Stimulated activated CD8-positive, alpha-beta memory T cell treated with anti-CD3 and anti-CD28 coated beads, Interleukin-2, amount 100 ng/mL, for 48 hours (primary cell): Measurements from ENCODE around the gene CRELD1.
A peak's percentile ranks its signal among the peaks of the same experiment; 100 is the strongest.
"Not testable (repeated sequence)": the region's sequence is repeated elsewhere in the genome, so short reads cannot be mapped to it uniquely, and the experiment has no call there.

ENCODE experiments used
- DNase-seq, 2 donors: peaks; one replicate each; pipeline ENCODE4 v3.0.0-alpha.2; 2020; ENCODE audit warnings: low read depth in 2 of 2

CRELD1 gene

GRCh38 chr3:9934993-9935392, 1.4 kb downstream of the CRELD1 start:
- DNase-seq, result no peak

GRCh38 chr3:9935966-9936510, 2.4 kb downstream of the CRELD1 start:
- no peak for DNase-seq

DNA sequence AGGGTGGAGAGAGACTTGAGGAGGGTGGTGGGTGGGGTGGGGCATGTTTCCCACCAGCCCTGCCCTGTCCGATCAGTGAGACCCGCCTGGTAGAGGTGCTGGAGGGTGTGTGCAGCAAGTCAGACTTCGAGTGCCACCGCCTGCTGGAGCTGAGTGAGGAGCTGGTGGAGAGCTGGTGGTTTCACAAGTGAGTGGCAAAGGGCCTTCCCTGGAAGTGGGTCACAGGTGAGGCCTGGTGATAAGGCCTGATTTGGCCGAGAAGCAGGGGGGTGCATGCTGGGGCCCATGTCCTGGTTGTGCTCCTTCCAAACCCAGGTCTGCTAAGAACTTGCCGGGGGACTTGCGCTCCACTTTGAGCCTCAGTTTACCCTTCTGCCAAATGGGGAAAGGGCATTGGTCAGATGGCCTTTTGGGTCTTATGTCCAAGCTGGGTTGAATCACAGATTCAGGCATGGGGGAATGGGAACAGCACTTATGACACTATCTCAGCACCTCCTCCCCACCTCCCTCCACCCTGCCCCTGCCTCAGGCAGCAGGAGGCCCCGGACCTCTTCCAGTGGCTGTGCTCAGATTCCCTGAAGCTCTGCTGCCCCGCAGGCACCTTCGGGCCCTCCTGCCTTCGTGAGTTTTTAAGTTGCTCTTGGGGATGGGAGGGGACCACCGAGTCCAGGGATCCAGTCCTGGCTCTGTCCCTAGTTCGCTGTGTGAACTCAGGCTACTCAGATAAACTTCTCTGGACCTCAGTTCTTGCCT, 4.0 kb downstream of the CRELD1 start:
- DNase-seq, result no peak

DNA sequence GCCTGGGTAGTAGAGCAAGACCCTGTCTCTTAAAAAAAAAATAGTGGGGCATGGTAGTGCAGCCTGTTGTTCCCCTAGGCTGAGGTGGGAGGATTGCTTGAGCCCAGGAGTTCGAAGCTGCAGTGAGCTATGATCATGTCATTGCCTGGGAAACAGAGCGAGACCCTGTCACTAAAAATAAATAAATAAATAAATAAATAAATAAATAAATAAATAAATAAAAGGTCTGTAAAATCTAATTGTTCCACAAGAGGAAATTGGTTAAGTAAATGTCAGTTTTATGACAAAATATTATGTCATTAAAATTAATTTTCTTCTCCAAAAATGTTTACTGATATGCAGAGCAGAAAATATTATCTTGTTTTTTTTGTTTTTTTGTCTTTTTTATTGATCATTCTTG, 5.3 kb downstream of the CRELD1 start:
- DNase-seq, result no peak

DNA sequence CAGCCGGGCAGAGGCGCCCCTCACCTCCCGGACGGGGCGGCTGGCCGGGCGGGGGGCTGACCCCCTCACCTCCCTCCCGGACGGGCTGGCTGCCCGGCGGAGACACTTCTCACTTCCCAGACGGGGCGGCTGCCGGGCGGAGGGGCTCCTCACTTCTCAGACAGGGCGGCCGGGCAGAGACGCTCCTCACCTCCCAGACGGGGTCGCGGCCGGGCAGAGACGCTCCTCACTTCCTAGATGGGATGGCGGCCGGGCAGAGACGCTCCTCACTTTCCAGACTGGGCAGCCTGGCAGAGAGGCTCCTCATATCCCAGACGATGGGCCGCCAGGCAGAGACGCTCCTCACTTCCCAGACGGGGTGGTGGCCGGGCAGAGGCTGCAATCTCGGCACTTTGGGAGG, 6.3 kb downstream of the CRELD1 start:
- not testable (repeated sequence) for DNase-seq

DNA sequence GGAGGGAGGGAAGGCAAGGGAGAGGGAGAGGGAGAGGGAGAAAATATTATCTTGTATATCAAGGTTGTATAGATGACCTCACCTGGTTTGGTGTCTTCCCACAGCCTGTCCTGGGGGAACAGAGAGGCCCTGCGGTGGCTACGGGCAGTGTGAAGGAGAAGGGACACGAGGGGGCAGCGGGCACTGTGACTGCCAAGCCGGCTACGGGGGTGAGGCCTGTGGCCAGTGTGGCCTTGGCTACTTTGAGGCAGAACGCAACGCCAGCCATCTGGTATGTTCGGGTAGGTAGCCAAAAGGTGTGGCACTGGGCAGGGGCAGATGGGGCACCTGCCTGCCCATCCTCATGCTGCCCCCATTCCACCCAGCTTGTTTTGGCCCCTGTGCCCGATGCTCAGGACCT, 7.1 kb downstream of the CRELD1 start:
- no peak for DNase-seq

DNA sequence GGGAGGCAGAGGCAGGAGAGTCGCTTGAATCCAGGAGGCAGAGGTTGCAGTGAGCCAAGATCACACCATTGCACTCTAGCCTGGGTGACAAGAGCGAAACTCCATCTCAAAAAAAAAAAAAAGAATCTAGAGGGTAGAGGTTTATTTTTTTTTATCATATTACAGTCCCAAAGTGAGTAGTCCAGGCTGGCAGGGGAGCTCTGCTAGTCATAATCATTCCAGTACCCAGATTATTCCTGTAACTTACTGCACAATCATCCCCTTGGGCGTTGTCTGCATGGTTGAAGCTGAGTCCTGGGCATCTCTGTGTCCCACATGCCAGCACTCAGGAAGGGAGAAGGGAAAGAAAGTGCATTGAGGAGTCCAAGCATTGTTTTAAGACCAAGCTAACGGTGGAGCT, 8.5 kb downstream of the CRELD1 start:
- DNase-seq, result no peak

GRCh38 chr3:9942934-9943690, 9.5 kb downstream of the CRELD1 start:
- no peak for DNase-seq

DNA sequence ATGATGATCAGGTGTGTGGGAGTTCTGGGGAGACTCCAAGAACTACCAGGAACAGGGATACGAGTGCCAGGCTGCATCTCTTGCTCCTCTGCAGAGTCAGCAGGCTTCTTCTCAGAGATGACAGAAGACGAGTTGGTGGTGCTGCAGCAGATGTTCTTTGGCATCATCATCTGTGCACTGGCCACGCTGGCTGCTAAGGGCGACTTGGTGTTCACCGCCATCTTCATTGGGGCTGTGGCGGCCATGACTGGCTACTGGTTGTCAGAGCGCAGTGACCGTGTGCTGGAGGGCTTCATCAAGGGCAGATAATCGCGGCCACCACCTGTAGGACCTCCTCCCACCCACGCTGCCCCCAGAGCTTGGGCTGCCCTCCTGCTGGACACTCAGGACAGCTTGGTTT, 10.6 kb downstream of the CRELD1 start:
- DNase-seq, result no peak

GRCh38 chr3:9945358-9945757, 11.7 kb downstream of the CRELD1 start:
- DNase-seq, result no peak

- DNase-seq, result peak; percentile 68 to 77
Observed at GRCh38 chr3:9946112-9947024, 12.7 kb downstream of the CRELD1 start.

DNA sequence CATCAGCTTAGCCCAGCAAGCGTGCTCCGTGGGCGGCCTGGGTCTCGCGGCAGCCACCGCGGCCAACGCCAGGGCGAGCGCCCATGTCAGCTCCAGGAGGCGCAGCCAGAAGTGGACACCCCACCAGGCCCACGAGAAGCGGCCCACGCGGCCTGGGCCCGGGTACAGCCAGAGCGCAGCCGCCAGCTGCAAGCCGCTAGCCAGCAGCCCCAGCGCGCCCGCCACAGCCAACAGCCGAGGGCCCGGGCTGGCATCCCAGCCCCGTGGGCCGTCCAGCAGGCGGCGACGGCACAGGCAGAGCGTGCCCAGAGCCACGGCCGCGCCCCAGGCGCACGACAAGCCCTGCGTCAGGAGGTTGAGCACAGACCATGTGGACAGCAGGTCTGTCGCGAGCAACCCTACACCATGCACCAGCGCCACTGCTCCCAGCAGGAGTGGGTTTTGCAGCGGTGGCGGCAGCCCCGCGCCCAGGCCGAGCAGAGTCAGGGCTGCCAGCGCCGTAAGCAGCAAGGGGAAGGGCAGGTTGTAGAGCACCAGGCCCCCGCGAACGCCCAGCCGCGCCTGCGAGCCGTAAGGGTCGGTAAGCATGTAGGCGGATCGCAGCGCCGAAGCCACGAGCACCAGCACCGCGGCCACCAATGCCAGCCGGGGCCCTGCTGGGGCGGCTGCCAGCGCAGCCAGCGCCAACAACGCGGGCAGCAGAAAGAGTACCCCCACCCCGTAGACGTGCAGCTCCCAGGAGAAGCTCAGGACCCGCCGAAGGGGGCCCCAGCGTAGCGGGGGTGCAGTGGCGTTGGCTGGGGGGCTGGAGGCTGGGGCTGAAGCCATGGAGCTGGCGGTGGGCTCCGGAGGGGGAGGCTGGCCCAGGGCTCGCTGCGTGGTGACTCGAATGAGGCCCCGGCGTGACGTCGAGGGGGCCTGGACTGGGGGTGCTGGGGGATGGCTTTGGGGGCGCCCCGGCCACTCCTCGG, 13.7 kb downstream of the CRELD1 start:
- no peak for DNase-seq

GRCh38 chr3:9948586-9948985, 15.0 kb downstream of the CRELD1 start:
- DNase-seq, result no peak

DNA sequence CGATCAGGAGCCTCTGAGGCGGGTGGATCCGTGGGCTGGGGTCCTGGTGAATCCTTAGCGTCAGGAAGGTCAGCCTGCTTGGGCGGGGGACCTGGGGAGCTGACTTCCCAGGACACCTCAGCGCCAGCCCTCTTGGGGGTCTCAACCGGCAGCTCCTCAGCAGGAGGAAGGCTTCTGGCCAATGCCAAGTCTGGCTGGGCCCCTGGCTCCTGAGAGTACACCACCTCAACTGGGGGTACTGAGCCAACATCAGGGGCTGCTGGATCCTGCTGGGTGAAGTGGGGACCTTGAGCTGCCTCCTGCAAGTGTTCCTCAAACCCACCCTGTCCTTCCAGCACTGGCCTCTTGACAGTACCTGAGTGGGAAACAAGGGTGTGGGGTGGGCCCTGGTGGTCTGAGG, 15.5 kb downstream of the CRELD1 start:
- DNase-seq, result no peak

DNA sequence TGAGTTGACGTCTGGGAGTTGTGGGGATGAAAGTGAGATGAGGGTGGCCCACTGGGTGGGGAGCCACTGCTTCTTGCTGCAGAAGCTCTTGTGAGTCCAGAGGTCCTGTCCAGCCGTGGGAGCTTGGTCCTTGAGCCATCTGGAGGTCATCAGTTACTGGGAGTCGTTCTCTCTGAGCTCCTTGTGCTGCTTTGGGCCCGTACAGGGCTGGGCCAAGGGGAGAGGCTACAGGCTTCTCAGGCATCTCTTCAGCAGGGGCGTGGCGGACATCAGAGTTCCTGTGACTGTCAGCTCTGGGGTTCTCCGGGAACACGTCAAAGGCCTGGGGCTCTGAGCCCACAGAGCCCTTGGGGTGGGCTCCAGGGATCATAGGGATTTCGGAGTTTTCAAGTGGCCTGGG, 16.0 kb downstream of the CRELD1 start:
- DNase-seq, result no peak

DNA sequence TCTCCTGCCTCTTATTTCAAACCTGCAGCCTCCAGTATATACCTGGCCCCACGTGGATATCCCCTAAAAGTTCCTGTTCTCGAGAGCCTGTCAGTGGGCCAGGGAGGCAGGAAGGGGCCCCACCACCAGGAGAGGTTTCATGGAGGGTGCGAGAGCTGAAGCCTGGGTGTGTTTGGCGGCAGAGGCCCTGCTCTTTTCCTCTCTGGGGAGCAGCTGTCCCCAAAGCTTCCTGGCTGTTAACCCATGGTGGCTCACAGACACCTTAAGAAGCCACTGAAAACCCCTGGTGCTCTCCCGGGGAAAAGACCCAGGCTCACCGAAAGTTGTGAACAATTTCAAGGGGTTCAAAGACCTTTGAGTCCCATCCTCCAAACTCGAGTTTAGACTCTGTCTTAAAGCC, 17.5 kb downstream of the CRELD1 start:
- no peak for DNase-seq

DNA sequence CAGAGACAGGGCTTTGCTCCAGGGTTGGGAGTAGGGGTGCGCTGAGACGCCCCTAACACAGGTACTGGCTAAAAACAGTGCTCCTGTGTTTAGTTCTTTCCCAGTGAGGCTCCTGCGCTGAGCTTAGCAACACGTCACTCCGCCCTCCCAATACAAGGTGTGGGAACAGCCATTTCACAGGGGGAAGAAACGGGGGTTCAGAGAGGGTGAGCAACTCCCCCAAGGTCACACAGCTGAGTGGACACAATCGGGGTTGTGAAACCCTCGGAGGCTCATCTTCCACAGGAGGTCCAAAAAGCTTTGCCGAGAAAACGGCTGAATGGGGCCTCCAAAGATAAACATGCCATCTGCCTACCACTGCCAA, 17.9 kb downstream of the CRELD1 start:
- no peak for DNase-seq

DNA sequence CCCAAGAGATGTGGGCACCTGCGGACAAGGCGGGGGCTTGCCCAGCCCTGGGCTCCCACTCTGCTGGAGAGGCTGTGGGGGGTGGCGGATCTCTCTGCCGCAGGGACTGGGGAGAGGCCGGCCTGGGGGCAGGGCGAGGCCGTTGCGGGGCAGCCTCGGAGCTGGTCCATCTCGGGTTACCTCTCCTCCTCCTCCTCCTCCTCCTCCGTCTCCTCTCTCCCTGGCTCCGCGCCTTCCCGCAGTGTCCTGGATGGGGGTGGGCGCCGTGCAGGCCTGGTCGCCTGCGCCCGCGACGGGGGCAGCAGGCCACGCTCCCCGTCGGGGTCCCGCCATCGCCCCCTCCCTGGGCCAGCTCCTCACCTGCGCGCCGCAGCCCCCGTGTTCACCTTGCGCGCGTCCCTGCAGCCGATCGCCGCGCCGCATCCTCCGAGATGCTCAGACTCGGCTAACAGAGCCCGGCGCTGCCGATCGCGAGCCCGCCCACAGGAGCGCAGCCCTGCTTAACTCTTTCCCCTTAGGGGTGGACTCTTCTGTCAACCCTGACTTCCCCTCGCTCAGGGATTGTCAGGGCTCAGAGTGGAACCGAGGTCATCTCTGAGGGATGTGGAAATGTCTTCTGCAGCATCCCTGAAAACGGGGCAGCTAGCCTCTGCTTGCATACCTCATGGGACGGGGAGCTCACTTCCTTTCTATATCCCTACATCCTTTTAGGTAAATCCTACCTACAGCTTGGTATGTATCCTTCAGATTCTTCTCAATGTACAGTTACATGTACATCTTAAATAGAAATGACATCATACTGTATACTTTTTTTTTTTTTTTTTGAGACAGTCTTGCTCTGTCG, 18.6 kb downstream of the CRELD1 start, which contains the start of gene PRRT3:
Gene PRRT3, minus strand, starts transcription at position 447 of the 844 bp plus-strand sequence. CDS start 2,293 bp downstream, outside the sequence.
- peak; percentile 50 to 60 for DNase-seq

DNA sequence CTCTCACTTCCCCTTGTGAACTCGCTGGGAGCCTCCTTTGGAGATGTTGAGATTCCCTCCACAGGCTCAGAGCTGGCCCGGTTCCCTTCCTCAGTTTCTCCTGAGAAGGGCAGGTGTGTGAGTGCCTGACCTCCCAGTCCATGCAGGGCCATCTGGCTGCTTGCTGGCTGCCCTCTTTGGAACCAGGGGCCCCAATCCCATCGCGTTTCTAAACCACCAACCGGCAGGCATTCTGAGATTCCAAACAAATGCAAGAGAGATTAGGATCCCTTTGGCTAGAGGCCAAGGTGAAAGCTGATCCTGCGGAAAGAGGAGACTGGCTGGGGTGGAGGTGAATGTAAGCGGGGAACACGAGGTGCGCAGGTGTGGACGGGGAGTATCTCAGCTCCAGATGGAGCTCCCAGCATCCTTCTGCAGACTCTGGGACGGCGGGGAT, 21.5 kb downstream of the CRELD1 start:
- DNase-seq, result no peak
